GM23338 (cell line): Measurements from ENCODE around the gene SZT2. TPM values are rescaled to one million over a fixed set of nuclear protein-coding genes. Genes with fewer than 3 reads are reported as not detected.

Source experiments
- EZH2 ChIP-seq: fragments of 200-600 bp; sonication (generic); IDR thresholded peaks from one replicate; pipeline ENCODE4 v1.8.0; 2017; ENCODE audit warnings: antibody characterized with exemption, mild to moderate bottlenecking, low read depth; ENCODE audit not compliant: unreplicated experiment
- JUNB ChIP-seq: IDR thresholded peaks from one replicate; pipeline ENCODE4 v1.6.1; 2016; ENCODE audit warnings: antibody characterized with exemption; ENCODE audit not compliant: unreplicated experiment
- STAT1 ChIP-seq: IDR thresholded peaks from one replicate; pipeline ENCODE4 v1.6.1; 2016; ENCODE audit warnings: antibody characterized with exemption; ENCODE audit not compliant: unreplicated experiment
- microRNA-seq: library from miRNA; unstranded; fragments of <30 nt; microRNA quantifications from one replicate; pipeline ENCODE4, GENCODE V29; 2017
- polyA plus RNA-seq: library from polyadenylated mRNA; unstranded; fragments of >200 nt; fragmentation: Nextera tagmentation; extraction: Ambion mirVana; gene quantifications from 2 replicates; pipeline ENCODE4 v1.2.1, GENCODE V29; 2016
- small RNA-seq: library from RNA; depleted of rRNA; stranded (forward); fragments of <200 nt; gene quantifications from one replicate; pipeline ENCODE3, GENCODE V24; 2014; ENCODE audit warnings: low replicate concordance
- total RNA-seq: library from RNA; depleted of rRNA; stranded (reverse); fragments of >200 nt; shearing (Covaris generic); gene quantifications from 2 replicates; pipeline ENCODE4 v1.2.3, GENCODE V29; 2014; rRNA removed

The SZT2 gene
- total and polyA plus RNA-seq, 2 experiments from 2014 or later = 4.1 to 16.1 TPM

GRCh38 chr1:43503534-43503933, 113.8 kb downstream of the SZT2 start (continued):
- TF ChIP-seq STAT1 (no peak), EZH2 (no peak), JUNB (no peak)

Small RNA genes within 50 kb of the gene (microRNA-seq; reads per million reads assigned to microRNA genes)
- gene MIR6734 (not detected), gene MIR6735 (not detected)

Small RNA genes within 50 kb of the gene (small RNA-seq; reads per million reads assigned to genes)
- not detected for gene MIR6735

Other genes with a start within 250 kb of the SZT2 start
- gene EBNA1BP2, start 217.6 kb upstream of the SZT2 start, total RNA-seq = 116 and 130 TPM in 2 replicates
- gene EBNA1BP2, start 217.6 kb upstream of the SZT2 start, polyA plus RNA-seq = 226 and 249 TPM in 2 replicates
- gene CFAP57, start 217.6 kb upstream of the SZT2 start, total RNA-seq = 0.38 and 1.6 TPM in 2 replicates
- gene CFAP57, start 217.6 kb upstream of the SZT2 start, polyA plus RNA-seq = 0.37 and 0.45 TPM in 2 replicates
- 31.4 and 39.3 TPM in 2 replicates for gene TMEM125, start 119.9 kb upstream of the SZT2 start, total RNA-seq
- gene TMEM125, start 119.9 kb upstream of the SZT2 start, polyA plus RNA-seq = 16.2 and 16.8 TPM in 2 replicates
- gene C1orf210, start 104.3 kb upstream of the SZT2 start, total RNA-seq = 13.5 and 17.1 TPM in 2 replicates
- gene C1orf210, start 104.3 kb upstream of the SZT2 start, polyA plus RNA-seq = 9.3 and 10.3 TPM in 2 replicates
- 1.5 and 2.3 TPM in 2 replicates for gene TIE1, start 88.9 kb upstream of the SZT2 start, total RNA-seq
- 0.37 TPM in 2 replicates for gene TIE1, start 88.9 kb upstream of the SZT2 start, polyA plus RNA-seq
- not detected in 2 replicates for gene MPL, start 52.1 kb upstream of the SZT2 start, total RNA-seq
- 0.54 TPM in 1 of 2 replicates, not detected in the other for gene MPL, start 52.1 kb upstream of the SZT2 start, polyA plus RNA-seq
- gene CDC20, start 30.9 kb upstream of the SZT2 start, total RNA-seq = 244 and 252 TPM in 2 replicates
- gene CDC20, start 30.9 kb upstream of the SZT2 start, polyA plus RNA-seq = 207 and 226 TPM in 2 replicates
- gene ELOVL1, start 21.9 kb upstream of the SZT2 start, total RNA-seq = 15.7 and 16.7 TPM in 2 replicates
- gene ELOVL1, start 21.9 kb upstream of the SZT2 start, polyA plus RNA-seq = 23.0 and 23.3 TPM in 2 replicates
- 16.6 and 17.6 TPM in 2 replicates for gene MED8, start 99 bp upstream of the SZT2 start, total RNA-seq
- gene MED8, start 99 bp upstream of the SZT2 start, polyA plus RNA-seq = 23.6 and 25.7 TPM in 2 replicates
- 13.2 and 18.9 TPM in 2 replicates for gene HYI, start 64.0 kb downstream of the SZT2 start, total RNA-seq
- gene HYI, start 64.0 kb downstream of the SZT2 start, polyA plus RNA-seq = 13.5 and 14.3 TPM in 2 replicates
- 154 and 173 TPM in 2 replicates for gene PTPRF, start 141.0 kb downstream of the SZT2 start, total RNA-seq
- 48.7 and 52.4 TPM in 2 replicates for gene PTPRF, start 141.0 kb downstream of the SZT2 start, polyA plus RNA-seq